Measurements from ENCODE around the gene TRPM3.

TRPM3 gene

DNA sequence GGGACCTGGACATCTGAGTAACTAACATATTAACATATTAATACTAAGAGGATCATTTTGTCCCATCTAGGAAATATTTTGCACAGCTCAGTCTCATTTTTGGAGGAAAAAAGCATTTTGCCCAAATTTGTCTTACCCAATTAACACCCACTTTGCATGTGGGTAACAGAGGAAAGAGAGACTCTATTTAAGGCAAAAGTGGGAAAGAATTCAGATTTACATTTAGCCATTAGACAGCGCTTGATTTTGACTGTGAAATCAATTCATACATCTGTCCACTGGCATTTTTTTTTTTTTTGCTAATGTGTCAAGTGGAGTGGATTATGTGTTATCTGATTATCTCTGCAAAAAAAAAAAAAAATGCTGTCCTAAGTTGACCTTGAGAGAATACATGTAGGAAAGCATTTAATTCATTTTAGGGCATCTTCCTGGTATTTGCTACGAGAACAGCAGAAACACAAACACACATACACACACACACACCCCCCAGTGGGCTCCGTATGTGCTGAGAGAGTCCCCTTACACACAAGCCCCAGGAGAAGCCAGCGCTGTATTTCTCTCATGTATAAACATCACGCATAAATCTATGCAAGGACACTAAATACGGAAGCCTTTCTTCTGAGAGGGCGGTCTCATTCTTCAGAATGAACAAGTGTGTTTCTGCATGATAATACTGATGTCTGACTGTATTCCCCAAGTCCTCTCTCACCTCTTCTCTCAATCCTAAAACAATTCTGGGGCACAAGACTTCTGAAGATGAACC is 505.0 kb downstream of the TRPM3 start:
- DNase-seq (ENCODE audit: low read depth in 2 of 2, low spot score in 1 of 2), result no peak

DNA sequence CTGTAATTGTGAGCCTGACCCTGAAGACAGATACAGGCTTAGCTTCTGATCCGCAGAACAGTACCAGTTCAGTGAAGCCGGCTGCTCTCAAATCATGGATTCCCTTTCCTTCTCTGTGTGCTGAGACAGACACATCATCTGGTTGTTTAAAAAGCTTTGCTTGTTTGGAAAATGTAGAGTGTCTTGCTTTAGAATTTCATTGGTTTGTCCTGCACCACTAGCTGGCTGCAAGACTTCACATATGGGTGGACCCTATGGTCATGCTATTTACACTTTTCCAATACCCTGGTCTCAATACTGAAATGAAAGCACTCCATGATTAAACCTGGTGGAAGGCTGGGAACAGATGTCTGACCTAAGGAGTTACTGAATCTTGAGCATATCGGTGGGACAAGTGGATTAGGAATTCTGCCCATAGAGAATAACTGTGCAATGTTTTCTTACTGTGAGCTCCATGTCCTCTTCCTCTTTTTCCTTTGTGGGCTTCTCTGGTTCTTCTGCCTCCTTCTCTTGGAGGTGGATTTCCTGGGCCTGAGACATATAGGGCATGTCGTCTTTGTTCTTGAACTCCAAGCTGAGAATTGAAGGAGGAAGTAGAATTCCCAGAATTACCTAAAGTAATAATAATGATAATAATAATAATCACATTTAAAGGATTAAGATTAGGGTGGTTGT is 505.8 kb downstream of the TRPM3 start:
- no peak for DNase-seq (ENCODE audit: low read depth in 2 of 2, low spot score in 1 of 2)

DNA sequence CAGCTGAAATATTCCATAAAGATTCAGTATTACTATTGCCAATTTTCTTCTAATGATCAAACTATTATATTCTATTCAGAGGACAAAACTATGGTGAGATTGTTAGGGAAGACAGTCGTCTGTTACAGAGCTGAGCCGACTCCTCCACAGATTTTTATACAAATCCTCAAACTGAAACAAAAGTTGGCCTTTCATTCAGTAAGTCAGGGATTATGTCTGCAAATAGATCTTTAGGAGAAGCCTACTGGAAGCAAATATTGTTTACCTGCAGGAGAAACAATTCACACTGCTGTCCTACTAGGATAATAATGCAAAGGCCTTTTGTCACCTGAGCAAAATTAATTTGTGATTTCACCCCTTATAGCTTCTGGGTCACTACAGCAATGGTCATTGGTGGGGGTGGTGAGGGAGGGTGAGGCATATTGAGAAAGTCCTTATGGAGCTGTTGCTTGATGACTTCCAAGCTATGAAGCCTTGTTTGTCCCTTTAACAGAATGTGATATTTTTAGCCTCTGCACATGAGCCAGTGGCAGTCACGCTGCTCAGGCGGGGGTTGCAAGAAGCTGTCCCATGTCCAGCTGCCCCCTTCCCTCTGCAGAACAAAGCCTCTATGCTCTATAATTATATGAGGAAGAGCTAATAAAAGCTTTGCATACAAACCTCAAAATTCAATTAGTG is 506.5 kb downstream of the TRPM3 start:
- DNase-seq (ENCODE audit: low read depth in 2 of 2, low spot score in 1 of 2), result no peak

DNA sequence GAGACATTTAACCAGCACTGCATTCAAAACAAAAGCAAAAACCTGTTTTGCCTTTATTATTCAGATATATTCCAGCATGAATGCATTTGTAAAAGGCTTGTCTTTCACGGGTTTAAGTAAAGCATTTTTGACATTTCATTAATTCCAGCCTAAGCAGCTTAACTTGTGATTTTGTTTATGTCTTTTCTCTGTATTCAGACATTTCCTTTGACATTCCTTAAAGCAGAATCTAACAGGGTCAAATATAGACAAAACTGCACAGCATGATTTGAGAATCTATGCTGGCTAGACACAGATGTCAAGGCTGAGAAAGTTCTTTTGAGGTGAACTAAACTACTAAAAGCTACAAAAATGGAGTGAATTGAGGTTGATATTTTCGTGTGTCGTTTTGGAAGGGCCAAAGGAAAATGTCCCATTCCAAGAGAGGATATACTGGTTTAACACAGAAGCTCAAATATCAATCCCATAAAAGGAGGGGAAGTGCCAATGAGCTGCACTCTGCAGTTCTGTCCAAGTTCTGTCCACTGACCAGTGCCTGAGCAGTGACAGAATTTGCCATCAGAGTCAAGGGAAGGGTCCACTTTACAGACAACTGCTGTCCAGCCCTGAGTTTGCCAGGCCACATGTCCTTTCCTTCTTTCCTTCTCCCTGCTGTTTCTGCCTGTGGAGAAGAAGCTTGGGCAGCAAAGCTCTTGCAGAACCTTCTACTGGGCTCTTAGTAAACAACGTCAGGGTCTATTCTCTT is 508.2 kb downstream of the TRPM3 start:
- no peak for DNase-seq (ENCODE audit: low read depth in 2 of 2, low spot score in 1 of 2)

DNA sequence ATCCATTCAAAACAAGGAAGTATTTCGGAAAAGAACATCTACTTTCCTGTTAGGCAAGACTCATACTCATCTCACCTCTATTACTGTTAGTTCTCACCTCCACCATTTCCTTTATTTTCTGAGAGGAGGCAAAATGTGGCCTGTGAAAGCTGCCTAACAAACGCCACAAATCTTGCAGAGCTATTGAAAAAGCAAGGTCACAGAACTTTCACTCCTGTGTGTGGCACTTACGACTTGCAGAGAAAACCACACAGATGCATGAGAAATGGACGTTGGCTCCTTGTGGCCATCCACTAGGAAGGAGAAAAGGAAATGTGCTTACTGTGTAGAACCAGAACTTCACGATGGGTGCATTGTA is 511.2 kb downstream of the TRPM3 start:
- DNase-seq (ENCODE audit: low read depth in 2 of 2, low spot score in 1 of 2), result no peak

DNA sequence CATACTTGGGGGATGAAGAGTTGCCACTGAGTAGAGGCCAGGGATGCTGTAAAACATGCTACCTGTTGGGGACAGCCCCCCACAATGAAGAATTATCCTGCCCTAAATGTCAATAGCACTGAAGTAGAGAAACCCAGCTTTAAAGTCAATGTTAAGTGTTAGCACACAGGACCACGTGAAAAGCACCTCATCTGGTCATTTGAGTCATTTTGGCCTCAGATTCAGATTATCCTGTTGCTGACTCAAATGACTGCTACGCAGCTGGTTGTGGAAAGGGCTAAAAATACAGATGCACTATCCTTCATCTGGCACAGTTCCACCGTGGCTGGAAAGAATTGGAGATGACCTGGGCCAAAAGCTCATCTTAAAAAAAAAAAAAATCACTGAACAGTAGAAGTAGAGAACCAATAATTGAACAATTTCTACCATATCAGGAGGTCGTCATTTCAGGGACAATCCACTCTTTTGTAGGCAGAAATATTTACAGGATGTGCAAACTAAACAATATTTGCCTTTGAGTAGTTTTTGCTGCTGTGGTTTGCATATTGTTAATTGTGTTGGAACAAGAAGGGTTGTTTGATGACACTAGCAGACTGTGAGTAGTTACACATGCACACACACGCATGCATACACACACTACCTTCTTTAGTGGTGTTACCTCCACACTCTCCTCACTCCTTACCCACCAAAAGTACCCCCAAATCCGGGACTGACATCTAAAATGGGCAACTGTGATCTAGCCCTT is 511.7 kb downstream of the TRPM3 start:
- DNase-seq (ENCODE audit: low read depth in 2 of 2, low spot score in 1 of 2), result no peak

DNA sequence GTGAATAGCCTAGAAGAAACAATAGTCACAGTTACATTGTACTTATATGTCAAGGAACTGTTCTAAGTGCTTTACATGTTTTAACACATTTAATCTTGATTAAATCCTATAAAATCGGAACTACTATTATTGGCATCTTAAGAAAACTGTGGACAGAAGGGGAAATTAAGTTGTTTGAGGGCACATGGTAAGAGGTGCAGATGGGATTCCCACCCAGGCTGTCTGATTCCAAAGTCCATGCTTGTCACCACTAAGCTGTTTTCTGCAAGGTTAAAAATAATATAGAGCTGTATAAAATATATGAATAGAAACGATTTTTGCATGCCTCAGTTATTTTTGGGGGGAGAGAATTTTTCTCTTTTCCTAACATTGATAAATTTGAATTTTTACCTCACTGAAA is 512.4 kb downstream of the TRPM3 start:
- no peak for DNase-seq (ENCODE audit: low read depth in 2 of 2, low spot score in 1 of 2)

DNA sequence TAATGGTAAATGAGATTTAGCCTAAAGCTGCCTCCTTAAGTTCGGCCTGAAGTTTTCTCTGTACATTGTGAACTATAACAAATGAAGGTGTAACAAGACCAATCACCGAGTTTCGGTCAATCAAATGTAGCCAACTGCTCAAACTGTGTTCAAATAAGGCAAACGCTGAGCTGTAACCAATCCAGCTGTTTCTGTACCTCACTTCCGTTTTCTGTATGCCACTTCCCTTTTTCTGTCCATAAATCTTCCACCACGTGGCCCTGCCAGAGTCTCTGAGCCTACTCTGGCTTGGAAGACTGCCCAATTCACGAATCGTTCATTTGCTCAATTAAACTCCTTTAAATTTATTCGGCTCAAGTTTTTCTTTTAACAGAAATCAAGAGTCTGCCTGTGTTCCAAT is 513.5 kb downstream of the TRPM3 start:
- no peak for DNase-seq (ENCODE audit: low read depth in 2 of 2, low spot score in 1 of 2)

DNA sequence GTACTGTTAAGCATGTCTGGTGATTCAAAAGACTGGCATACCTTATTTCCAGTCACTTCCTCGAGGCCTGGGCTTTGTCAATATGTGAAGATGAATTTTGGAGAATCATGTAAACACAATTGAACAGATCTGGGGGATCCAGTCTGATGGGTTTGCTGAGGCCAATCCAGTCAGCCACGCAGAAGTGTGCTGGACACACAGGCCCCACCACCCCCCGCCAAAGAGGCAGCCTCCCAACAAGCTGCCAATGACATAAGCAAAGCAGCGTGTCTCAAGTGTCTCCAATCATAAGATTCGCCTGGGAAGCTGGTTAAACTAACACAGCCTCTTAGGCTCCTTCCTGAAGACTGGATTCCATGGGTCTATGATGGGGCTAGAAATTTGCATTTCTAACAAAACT is 514.1 kb downstream of the TRPM3 start:
- DNase-seq (ENCODE audit: low read depth in 2 of 2, low spot score in 1 of 2), result no peak

DNA sequence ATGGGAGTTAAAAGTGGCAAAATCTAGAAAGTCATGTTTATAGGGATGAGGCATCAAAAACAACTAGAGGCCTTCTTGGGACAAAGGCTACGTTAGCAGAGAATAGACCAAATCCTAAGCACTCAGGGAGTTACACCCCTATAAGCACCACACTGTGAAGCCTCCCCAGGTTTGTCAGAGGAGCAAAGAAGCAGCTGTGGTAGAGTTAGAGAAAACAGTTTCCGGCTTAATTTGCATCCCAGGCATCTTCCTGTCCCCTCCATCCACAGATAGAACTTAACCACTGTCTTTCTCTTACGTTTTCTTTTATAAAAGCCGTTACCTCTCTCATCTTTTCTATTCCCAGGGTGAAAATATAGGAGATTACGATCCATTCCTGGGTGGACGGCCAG is 518.4 kb downstream of the TRPM3 start:
- no peak for DNase-seq (ENCODE audit: low read depth in 2 of 2, low spot score in 1 of 2)

DNA sequence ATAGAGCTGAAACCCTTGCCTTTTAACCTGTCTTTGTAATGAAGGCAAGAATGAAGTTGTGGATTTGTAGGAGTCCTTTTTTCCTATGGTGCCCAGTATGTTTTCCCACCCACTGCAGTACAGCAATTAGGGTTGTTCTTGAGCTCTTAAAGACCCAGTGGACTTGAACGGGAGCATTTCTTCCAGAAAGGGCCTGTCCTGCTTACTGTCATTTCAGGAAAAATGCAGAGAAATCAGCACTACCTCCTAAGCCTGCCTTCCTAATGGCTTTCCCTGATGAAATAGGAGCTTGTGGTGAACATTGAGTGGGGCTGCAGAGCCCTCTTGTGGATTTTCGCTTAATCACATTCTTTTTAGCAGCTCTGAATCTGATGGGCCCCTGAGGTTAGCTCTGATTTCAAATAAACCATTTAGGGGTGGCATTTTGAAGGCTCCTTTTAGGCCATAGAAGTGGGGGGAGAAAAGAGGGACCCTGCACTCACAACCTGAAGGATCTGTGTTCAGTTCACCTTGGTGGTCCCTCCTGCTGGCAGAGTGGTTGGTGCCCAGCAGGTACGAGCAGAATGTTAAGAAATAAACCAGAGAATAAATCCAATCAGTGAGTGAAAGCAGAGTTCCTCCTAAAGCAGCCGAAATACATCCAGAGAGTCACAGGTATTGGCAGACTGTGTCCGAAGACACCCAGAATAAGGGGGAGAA is 519.0 kb downstream of the TRPM3 start:
- peak in 1 of 2 donors; percentile 10 for DNase-seq (ENCODE audit: low read depth in 2 of 2, low spot score in 1 of 2)

DNA sequence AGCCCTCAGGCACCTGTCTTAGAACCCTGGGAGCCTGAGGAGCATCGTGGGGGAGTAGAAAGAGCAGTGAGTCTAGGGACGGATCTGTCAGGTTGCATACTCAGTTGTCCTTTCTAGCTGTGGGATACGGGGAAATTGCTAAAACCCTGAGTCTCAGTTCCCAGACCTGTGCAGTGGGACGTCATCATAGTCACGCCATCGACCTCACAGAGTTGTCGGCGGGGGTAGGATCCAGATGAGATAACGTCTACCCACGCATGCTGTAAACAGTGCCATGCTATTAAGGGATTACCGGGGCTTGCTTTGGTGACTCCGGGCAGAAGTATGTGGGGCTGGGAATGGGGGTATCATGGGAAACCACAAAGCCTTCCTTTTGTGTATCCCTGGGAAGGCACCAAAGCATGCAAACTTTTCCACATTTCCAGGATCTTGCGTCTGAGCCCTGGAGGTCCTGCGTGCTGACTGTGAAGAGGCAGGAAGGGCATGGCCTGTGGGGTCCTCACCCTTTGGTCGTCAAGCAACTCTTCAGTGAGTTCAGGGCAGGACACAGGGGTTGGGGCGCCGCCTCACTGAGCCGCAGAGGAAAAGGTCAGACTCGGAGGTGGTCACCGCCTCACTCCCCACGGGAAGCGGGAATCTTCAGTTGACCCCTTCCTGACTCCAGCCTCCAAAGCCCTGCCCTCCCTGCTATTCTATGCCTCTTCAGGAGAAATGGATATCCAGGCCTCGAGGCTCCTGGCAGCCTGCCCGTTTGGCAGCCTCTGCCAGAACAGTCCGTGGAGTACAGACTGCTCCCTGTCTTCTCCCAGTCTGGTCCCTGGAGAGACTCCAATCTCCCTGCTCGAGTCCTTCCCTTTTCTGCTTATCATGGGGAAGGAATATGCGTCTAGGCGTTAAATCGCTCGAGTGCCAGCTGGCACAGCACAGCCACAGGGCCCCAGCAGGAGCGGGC is 520.1 kb downstream of the TRPM3 start:
- DNase-seq (ENCODE audit: low read depth in 2 of 2, low spot score in 1 of 2), result no peak

DNA sequence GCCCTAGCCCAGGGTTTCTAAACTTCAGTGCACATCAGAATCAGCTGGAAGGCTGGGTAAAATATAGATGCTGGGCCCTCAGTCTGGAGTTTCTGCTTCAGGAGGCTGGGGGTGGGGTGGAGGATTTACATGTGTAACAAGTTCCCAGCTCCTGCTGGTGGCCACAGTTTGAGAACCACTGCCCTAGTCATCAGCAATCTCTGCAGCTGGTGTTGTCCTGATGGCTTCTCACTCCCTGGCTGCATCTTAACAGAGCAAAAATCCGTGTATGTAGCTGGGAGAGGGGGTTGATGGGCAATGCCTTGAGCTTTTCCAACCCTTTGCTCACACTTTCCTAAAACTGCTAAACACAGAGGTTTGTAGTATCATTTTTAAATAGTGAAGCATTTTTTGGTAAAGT is 520.9 kb downstream of the TRPM3 start:
- DNase-seq (ENCODE audit: low read depth in 2 of 2, low spot score in 1 of 2), result no peak

DNA sequence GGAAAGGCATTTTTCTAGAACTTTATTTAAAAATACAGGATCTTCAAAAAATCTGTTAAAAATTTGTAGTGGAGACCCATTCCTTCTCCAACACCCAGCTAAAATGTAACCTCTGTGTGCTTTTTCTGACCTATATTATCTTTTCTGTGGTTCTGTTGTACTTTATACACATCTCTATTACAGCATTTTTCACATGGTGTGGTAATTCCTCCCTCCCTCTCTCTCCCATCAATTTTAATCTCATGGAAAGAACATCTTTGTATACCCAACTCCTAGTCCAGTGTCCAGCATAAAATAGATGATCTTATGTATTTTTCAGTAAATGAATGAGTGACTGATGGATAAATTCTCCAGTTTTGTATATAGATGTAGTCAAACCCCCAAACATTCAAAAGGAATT is 523.5 kb downstream of the TRPM3 start:
- DNase-seq (ENCODE audit: low read depth in 2 of 2, low spot score in 1 of 2), result no peak

DNA sequence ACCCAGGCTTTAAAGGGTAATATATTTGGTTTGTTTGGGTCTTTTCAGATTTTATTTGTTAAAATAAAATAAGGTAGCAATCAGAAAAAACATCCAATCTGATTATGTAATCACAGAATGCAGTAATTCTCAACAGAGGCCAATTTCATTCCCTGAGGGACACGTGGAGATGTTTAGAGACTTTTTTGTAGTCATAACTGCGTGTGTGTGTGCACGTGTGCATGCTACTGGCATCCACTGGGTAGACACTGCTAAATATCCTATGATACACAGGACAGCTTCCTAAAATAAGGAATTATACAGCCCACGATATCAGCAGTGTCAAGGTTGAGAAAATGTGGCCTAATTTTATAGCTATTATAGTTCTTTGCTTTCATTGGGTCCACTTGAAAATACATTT is 526.2 kb downstream of the TRPM3 start:
- DNase-seq (ENCODE audit: low read depth in 2 of 2, low spot score in 1 of 2), result no peak

DNA sequence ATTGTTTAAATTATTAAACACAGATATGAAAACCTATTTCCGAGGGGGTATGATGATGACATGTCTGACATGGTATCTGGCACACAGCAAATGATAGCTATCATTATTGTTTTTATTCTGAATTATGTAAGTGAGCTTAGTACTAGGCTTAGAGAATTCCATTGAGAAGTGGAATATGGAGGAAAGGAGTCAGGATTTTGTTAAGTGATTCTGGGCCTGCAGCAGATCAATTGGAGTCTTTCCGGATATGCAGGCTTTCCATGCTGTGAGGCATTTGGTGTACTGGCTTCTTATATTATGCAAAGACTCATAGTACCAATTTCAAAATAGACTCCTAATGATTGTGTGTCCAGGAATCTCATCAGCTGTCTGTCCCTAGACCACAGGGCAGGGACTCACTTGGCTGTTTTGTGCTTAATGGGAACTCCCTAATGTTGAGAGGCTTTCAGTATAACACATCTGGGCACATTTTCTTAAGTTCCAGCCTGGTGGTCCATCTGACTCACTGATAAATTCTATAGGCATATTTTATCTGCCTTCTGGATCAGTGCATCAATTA is 527.0 kb downstream of the TRPM3 start:
- DNase-seq (ENCODE audit: low read depth in 2 of 2, low spot score in 1 of 2), result no peak

DNA sequence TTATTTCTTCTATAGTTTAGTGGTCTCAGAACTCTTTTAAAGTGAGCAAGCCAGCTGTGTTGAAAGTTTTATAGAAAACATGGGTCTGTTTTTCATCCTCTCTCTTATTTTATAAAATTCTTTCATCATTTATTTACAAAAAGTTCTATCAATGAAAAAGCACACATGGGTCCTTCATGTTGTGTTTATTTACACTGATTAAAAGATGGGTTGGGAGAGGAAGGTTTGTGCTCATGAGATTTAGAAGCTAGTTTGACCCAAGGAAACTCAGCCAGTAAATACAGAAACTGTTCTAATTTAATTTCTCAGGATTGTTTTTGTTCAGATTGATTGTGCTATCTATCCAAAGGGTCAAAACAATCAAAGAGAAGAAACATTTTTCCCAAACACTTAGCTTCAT is 528.2 kb downstream of the TRPM3 start:
- DNase-seq (ENCODE audit: low read depth in 2 of 2, low spot score in 1 of 2), result no peak

DNA sequence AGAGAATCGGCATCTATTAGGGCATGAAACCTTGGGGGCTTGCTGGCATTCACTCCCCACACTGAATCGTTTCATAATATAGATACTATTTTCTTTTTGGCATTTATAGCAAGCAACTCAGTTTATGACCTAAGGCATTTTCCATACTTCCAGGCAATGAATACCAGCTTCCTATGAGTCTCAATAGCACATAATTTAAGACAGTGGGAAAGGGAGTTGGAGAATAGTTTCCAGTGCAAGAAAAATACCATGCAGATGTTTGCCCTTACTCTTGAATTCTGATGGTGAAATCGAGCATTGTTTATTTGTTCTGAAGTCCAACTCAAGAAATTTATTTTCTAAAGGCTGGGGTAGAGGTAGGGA is 531.1 kb downstream of the TRPM3 start:
- no peak for DNase-seq (ENCODE audit: low read depth in 2 of 2, low spot score in 1 of 2)
